ENCODE measurements around the gene ABCB9. TPM values are rescaled to one million over a fixed set of nuclear protein-coding genes. Genes with fewer than 3 reads are reported as not detected.

Gene ABCB9
- total RNA-seq, 1 donor from 2014 or later = 1.6 TPM

DNA sequence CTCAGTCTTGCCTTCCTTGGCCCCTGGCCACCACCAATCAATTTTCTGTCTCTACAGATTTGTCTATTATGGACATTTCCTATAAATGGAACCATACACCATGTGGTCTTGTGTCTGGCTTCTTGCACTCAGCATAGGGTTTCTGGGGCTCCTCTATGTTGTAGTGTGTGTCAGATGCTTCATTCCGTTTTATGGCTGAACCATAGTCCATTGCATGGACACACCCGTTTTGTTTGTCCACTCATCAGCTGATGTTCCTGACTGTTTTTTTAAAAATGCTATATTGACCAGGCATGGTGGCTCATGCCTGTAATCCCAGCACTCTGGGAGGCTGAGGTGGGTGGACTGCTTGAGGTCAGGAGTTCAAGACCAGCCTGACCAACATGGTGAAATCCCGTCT, 35.2 kb upstream of the ABCB9 start:
- TF ChIP-seq, protein P1, sequence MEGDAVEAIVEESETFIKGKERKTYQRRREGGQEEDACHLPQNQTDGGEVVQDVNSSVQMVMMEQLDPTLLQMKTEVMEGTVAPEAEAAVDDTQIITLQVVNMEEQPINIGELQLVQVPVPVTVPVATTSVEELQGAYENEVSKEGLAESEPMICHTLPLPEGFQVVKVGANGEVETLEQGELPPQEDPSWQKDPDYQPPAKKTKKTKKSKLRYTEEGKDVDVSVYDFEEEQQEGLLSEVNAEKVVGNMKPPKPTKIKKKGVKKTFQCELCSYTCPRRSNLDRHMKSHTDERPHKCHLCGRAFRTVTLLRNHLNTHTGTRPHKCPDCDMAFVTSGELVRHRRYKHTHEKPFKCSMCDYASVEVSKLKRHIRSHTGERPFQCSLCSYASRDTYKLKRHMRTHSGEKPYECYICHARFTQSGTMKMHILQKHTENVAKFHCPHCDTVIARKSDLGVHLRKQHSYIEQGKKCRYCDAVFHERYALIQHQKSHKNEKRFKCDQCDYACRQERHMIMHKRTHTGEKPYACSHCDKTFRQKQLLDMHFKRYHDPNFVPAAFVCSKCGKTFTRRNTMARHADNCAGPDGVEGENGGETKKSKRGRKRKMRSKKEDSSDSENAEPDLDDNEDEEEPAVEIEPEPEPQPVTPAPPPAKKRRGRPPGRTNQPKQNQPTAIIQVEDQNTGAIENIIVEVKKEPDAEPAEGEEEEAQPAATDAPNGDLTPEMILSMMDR (IDR thresholded peaks at IDR 0.05; ENCODE audit: borderline replicate concordance) = no peak
- no peaks in the 10 kb centered on the region for H3K27me3 ChIP-seq (ENCODE audit: low read depth)
- peaks cover 64% of the 10 kb centered on the region for H3K36me3 ChIP-seq
- intact Hi-C loops (cut with micrococcal nuclease) = no loop called here
- peaks cover 2% of the 10 kb centered on the region for H3K4me1 ChIP-seq
- H3K27ac ChIP-seq (replicated peaks) = no peak overlapping the region
- no peak for DNase-seq
- H3K9me3 ChIP-seq (replicated peaks) = no peaks in the 10 kb centered on the region
- H3K4me3 ChIP-seq = no peak overlapping the region

DNA sequence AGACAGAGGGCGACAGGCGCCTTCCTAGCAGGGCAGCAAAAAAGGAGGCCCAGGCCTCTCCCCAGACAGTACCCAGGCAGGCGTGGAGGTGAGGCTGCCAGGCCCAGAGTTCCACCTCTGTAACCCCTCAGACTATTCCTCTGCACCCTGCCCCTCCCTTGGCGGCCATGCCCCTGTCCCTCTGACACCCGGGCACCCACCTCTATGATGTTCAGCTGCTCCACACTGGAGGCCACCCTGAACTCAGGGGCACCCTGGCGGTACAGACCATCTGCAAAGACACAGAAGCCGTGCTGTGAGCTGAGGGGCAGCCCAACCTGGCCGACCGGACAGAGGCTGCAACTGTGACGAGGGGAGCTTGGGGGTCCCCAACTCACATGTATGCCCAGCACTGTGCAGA, 34.3 kb upstream of the ABCB9 start:
- DNase-seq = no peak
- intact Hi-C loops (cut with micrococcal nuclease) = no loop called here
- no peaks in the 10 kb centered on the region for H3K27me3 ChIP-seq (ENCODE audit: low read depth)
- no peak overlapping the region for H3K27ac ChIP-seq (replicated peaks)
- TF ChIP-seq, protein P1 (IDR thresholded peaks at IDR 0.05; ENCODE audit: borderline replicate concordance) = no peak
- H3K4me3 ChIP-seq = no peak overlapping the region
- H3K4me1 ChIP-seq = peaks cover 11% of the 10 kb centered on the region
- H3K9me3 ChIP-seq (replicated peaks) = no peaks in the 10 kb centered on the region
- H3K36me3 ChIP-seq = peaks cover 62% of the 10 kb centered on the region

DNA sequence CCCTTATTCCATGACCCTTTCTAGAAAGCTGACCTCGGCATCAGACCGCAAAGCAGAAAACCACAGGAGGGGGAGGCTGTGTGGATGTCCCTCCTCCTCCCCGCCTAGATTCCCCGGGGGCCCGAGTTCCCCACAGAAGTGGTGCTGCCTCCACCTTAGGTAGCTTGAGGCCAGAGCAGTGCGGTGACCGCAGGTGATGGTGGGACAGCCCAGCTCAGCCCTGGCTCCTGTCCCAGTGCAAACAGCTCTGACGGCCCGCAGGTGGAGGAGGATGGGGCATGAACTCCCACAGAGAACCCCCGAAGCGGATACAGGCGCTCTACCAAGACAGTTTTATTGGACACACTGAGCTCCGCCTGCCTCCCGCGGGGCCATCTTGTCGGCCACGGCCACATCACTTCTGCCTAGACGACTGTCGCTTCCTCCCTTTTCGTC, 33.7 kb upstream of the ABCB9 start:
- Histone ChIP-seq H3K27me3 (ENCODE audit: low read depth) (no peaks in the 10 kb centered on the region), H3K9me3 (replicated peaks) (no peaks in the 10 kb centered on the region), H3K27ac (replicated peaks) (no peak overlapping the region), H3K4me3 (no peak overlapping the region), H3K4me1 (peaks cover 17% of the 10 kb centered on the region), H3K36me3 (peaks cover 61% of the 10 kb centered on the region)
- no peak for DNase-seq
- intact Hi-C loops (cut with micrococcal nuclease) = no loop called here
- TF ChIP-seq, protein P1 (IDR thresholded peaks at IDR 0.05; ENCODE audit: borderline replicate concordance) = no peak

DNA sequence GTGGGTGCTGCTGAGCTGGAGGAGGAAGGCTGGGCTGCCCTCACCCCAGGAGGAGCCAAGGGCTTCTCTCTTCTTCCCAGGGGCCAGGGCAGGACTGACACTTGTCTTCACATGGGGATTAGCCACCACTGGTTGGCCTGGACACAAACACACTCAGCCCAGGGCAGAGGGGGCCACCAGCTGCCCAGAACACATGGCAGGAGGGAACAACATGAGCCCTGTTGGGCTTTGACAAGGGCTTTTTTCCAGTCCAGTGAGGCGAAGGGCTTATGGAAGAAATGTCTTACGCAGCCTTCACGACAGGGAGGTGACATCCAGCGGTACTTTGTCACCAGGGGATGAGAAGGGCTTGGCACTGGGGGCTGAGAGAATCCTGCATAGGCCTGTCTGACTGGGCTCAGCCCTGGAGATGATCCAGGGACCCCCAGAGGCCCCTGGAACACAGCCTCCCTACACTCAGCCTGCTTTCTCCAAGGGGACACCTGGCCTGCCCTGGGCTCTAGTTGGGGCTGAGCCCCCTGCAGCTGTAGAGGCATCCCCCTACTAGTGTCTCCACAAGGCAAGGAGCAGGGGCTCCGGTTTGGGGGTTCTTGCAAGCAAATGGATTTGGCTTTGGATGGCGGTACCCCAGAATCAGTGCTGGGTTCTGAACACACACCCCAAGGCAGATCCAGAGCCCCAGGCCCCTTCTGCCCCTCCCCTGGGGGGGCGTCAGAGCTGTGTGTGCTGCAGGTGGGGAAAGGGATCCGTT, 33.1 kb upstream of the ABCB9 start:
- intact Hi-C loops (cut with micrococcal nuclease) = no loop called here
- Histone ChIP-seq H3K36me3 (peaks cover 58% of the 10 kb centered on the region), H3K4me1 (peaks cover 18% of the 10 kb centered on the region), H3K27ac (replicated peaks) (no peak overlapping the region), H3K27me3 (ENCODE audit: low read depth) (no peaks in the 10 kb centered on the region), H3K4me3 (no peak overlapping the region), H3K9me3 (replicated peaks) (no peaks in the 10 kb centered on the region)
- no peak for DNase-seq
- TF ChIP-seq, protein P1 (IDR thresholded peaks at IDR 0.05; ENCODE audit: borderline replicate concordance) = no peak

DNA sequence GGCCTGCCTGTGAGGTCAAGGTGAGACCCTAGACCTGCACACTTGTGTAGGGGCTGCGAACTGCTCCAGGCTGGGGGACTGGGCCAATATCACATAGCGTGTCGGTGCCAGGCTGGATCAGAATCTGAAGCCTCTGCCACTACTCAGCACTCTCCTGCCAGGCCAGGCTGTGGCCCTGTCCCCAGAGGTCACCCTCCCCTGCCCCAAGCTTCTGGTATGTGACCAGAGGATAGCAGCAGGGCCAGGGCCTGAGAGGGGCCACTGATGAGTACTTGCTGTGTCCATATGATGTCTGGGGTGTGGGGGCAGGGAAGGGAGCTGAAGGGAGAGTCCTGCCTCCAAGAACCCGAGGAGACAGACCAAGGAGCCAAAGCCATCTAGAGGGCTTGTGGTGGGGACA, 32.1 kb upstream of the ABCB9 start:
- no peak overlapping the region for H3K4me3 ChIP-seq
- TF ChIP-seq, protein P1 (IDR thresholded peaks at IDR 0.05; ENCODE audit: borderline replicate concordance) = no peak
- no peaks in the 10 kb centered on the region for H3K9me3 ChIP-seq (replicated peaks)
- DNase-seq = no peak
- H3K27ac ChIP-seq (replicated peaks) = no peak overlapping the region
- H3K36me3 ChIP-seq = peaks cover 48% of the 10 kb centered on the region
- intact Hi-C loops (cut with micrococcal nuclease) = no loop called here
- peaks cover 18% of the 10 kb centered on the region for H3K4me1 ChIP-seq
- no peaks in the 10 kb centered on the region for H3K27me3 ChIP-seq (ENCODE audit: low read depth)

Measured in left ventricle myocardium inferior (tissue), 1 donor.